ENCODE results near the gene TMPRSS5. TPM values are rescaled to one million over a fixed set of nuclear protein-coding genes. Genes with fewer than 3 reads are reported as not detected.

Gene TMPRSS5
- total RNA-seq: 0.48 and 1.0 TPM in 2 replicates

- intact Hi-C loops (cut with micrococcal nuclease): no loop called here
- DNase-seq (ENCODE audit: low spot score): no peak
- H3K9me3 Mint-ChIP-seq: peaks cover 30% of the 10 kb centered on the region
- H3K4me3 Mint-ChIP-seq (ENCODE audit: low read depth): no peak within 1 kb of the TSS
- peaks cover 2% of the 10 kb centered on the region for H3K27me3 Mint-ChIP-seq (ENCODE audit: low read depth)
- H3K4me1 Mint-ChIP-seq (ENCODE audit: low read depth): no peaks in the 10 kb centered on the region
- H3K27ac Mint-ChIP-seq: no peak within 1 kb of the TSS
- peaks cover 3% of the 10 kb centered on the region for H3K36me3 Mint-ChIP-seq (ENCODE audit: low read depth)
These were observed at the start of gene TMPRSS5 for GRCh38 chr11:113705871-113706655. Gene TMPRSS5 (minus strand): TSS chr11:113706308. CDS start chr11:113706224, 84 bp downstream.

- intact Hi-C loops (cut with micrococcal nuclease): no loop called here
- Mint-ChIP-seq H3K27ac (no peak overlapping the region), H3K4me1 (ENCODE audit: low read depth) (no peaks in the 10 kb centered on the region), H3K9me3 (no peaks in the 10 kb centered on the region), H3K27me3 (ENCODE audit: low read depth) (no peaks in the 10 kb centered on the region), H3K4me3 (ENCODE audit: low read depth) (no peak overlapping the region), H3K36me3 (ENCODE audit: low read depth) (peaks cover 25% of the 10 kb centered on the region)
- DNase-seq (ENCODE audit: low spot score): no peak
These were observed 46.8 kb upstream of the TMPRSS5 start for GRCh38 chr11:113752932-113753331.

- H3K4me3 Mint-ChIP-seq (ENCODE audit: low read depth): no peak overlapping the region
- peaks cover 6% of the 10 kb centered on the region for H3K4me1 Mint-ChIP-seq (ENCODE audit: low read depth)
- no peaks in the 10 kb centered on the region for H3K27me3 Mint-ChIP-seq (ENCODE audit: low read depth)
- H3K27ac Mint-ChIP-seq: no peak overlapping the region
- DNase-seq (ENCODE audit: low spot score): no peak
- H3K36me3 Mint-ChIP-seq (ENCODE audit: low read depth): peaks cover 64% of the 10 kb centered on the region
- intact Hi-C loops (cut with micrococcal nuclease): loop anchor here (5.0 kb wide), 1 partner anchor 149 kb away; no protein-coding TSS in a partner anchor
- no peaks in the 10 kb centered on the region for H3K9me3 Mint-ChIP-seq
These were observed 30.2 kb upstream of the TMPRSS5 start for GRCh38 chr11:113736323-113736722.

GRCh38 chr11:113732092-113732491 lies 26.0 kb upstream of the TMPRSS5 start:
- Mint-ChIP-seq H3K4me1 (ENCODE audit: low read depth) (peaks cover 6% of the 10 kb centered on the region), H3K27ac (no peak overlapping the region), H3K4me3 (ENCODE audit: low read depth) (no peak overlapping the region), H3K36me3 (ENCODE audit: low read depth) (peaks cover 34% of the 10 kb centered on the region), H3K27me3 (ENCODE audit: low read depth) (no peaks in the 10 kb centered on the region), H3K9me3 (no peaks in the 10 kb centered on the region)
- intact Hi-C loops (cut with micrococcal nuclease): no loop called here
- no peak for DNase-seq (ENCODE audit: low spot score)

GRCh38 chr11:113730887-113731726 lies 25.0 kb upstream of the TMPRSS5 start:
- H3K36me3 Mint-ChIP-seq (ENCODE audit: low read depth): peaks cover 24% of the 10 kb centered on the region
- no peak overlapping the region for H3K27ac Mint-ChIP-seq
- DNase-seq (ENCODE audit: low spot score): no peak
- intact Hi-C loops (cut with micrococcal nuclease): loop anchor here (1.0 kb wide), 1 partner anchor 426 kb away; no protein-coding TSS in a partner anchor
- no peak overlapping the region for H3K4me3 Mint-ChIP-seq (ENCODE audit: low read depth)
- no peaks in the 10 kb centered on the region for H3K9me3 Mint-ChIP-seq
- no peaks in the 10 kb centered on the region for H3K27me3 Mint-ChIP-seq (ENCODE audit: low read depth)
- H3K4me1 Mint-ChIP-seq (ENCODE audit: low read depth): peaks cover under 1% of the 10 kb centered on the region

- no peaks in the 10 kb centered on the region for H3K27me3 Mint-ChIP-seq (ENCODE audit: low read depth)
- peaks cover 18% of the 10 kb centered on the region for H3K36me3 Mint-ChIP-seq (ENCODE audit: low read depth)
- H3K4me1 Mint-ChIP-seq (ENCODE audit: low read depth): peaks cover 3% of the 10 kb centered on the region
- H3K27ac Mint-ChIP-seq: no peak overlapping the region
- no peak overlapping the region for H3K4me3 Mint-ChIP-seq (ENCODE audit: low read depth)
- H3K9me3 Mint-ChIP-seq: no peaks in the 10 kb centered on the region
- no peak for DNase-seq (ENCODE audit: low spot score)
- intact Hi-C loops (cut with micrococcal nuclease): no loop called here
These were observed 23.3 kb upstream of the TMPRSS5 start for GRCh38 chr11:113729456-113729855.

- Mint-ChIP-seq H3K36me3 (ENCODE audit: low read depth) (peaks cover 11% of the 10 kb centered on the region), H3K4me1 (ENCODE audit: low read depth) (peaks cover 3% of the 10 kb centered on the region), H3K9me3 (no peaks in the 10 kb centered on the region), H3K27ac (no peak overlapping the region), H3K4me3 (ENCODE audit: low read depth) (no peak overlapping the region), H3K27me3 (ENCODE audit: low read depth) (no peaks in the 10 kb centered on the region)
- no peak for DNase-seq (ENCODE audit: low spot score)
- intact Hi-C loops (cut with micrococcal nuclease): no loop called here
These were observed 22.7 kb upstream of the TMPRSS5 start for GRCh38 chr11:113728814-113729213.

GRCh38 chr11:113725913-113726312 lies 19.8 kb upstream of the TMPRSS5 start:
- no peaks in the 10 kb centered on the region for H3K9me3 Mint-ChIP-seq
- no peak overlapping the region for H3K27ac Mint-ChIP-seq
- no peaks in the 10 kb centered on the region for H3K36me3 Mint-ChIP-seq (ENCODE audit: low read depth)
- intact Hi-C loops (cut with micrococcal nuclease): no loop called here
- peaks cover 3% of the 10 kb centered on the region for H3K4me1 Mint-ChIP-seq (ENCODE audit: low read depth)
- no peak overlapping the region for H3K4me3 Mint-ChIP-seq (ENCODE audit: low read depth)
- no peaks in the 10 kb centered on the region for H3K27me3 Mint-ChIP-seq (ENCODE audit: low read depth)
- DNase-seq (ENCODE audit: low spot score): no peak

GRCh38 chr11:113725407-113725806 lies 19.3 kb upstream of the TMPRSS5 start:
- H3K27ac Mint-ChIP-seq: no peak overlapping the region
- H3K4me1 Mint-ChIP-seq (ENCODE audit: low read depth): peaks cover 3% of the 10 kb centered on the region
- no peak overlapping the region for H3K4me3 Mint-ChIP-seq (ENCODE audit: low read depth)
- no peaks in the 10 kb centered on the region for H3K9me3 Mint-ChIP-seq
- no peaks in the 10 kb centered on the region for H3K36me3 Mint-ChIP-seq (ENCODE audit: low read depth)
- no peak for DNase-seq (ENCODE audit: low spot score)
- no peaks in the 10 kb centered on the region for H3K27me3 Mint-ChIP-seq (ENCODE audit: low read depth)
- intact Hi-C loops (cut with micrococcal nuclease): no loop called here

- Mint-ChIP-seq H3K36me3 (ENCODE audit: low read depth) (no peaks in the 10 kb centered on the region), H3K27ac (no peak overlapping the region), H3K4me3 (ENCODE audit: low read depth) (no peak overlapping the region), H3K9me3 (no peaks in the 10 kb centered on the region), H3K4me1 (ENCODE audit: low read depth) (peaks cover 3% of the 10 kb centered on the region), H3K27me3 (ENCODE audit: low read depth) (no peaks in the 10 kb centered on the region)
- no peak for DNase-seq (ENCODE audit: low spot score)
- intact Hi-C loops (cut with micrococcal nuclease): no loop called here
These were observed 18.7 kb upstream of the TMPRSS5 start for GRCh38 chr11:113724778-113725177.

GRCh38 chr11:113723787-113724186 lies 17.7 kb upstream of the TMPRSS5 start:
- Mint-ChIP-seq H3K36me3 (ENCODE audit: low read depth) (no peaks in the 10 kb centered on the region), H3K4me3 (ENCODE audit: low read depth) (no peak overlapping the region), H3K9me3 (peaks cover 5% of the 10 kb centered on the region), H3K4me1 (ENCODE audit: low read depth) (peaks cover 3% of the 10 kb centered on the region), H3K27ac (no peak overlapping the region), H3K27me3 (ENCODE audit: low read depth) (no peaks in the 10 kb centered on the region)
- no peak for DNase-seq (ENCODE audit: low spot score)
- intact Hi-C loops (cut with micrococcal nuclease): no loop called here

- Mint-ChIP-seq H3K4me3 (ENCODE audit: low read depth) (no peak overlapping the region), H3K4me1 (ENCODE audit: low read depth) (peaks cover 3% of the 10 kb centered on the region), H3K27ac (no peak overlapping the region), H3K9me3 (peaks cover 5% of the 10 kb centered on the region), H3K27me3 (ENCODE audit: low read depth) (no peaks in the 10 kb centered on the region), H3K36me3 (ENCODE audit: low read depth) (no peaks in the 10 kb centered on the region)
- DNase-seq (ENCODE audit: low spot score): no peak
- intact Hi-C loops (cut with micrococcal nuclease): no loop called here
These were observed 16.8 kb upstream of the TMPRSS5 start for GRCh38 chr11:113722934-113723333.

- Mint-ChIP-seq H3K4me1 (ENCODE audit: low read depth) (peaks cover 3% of the 10 kb centered on the region), H3K9me3 (peaks cover 5% of the 10 kb centered on the region), H3K4me3 (ENCODE audit: low read depth) (no peak overlapping the region), H3K36me3 (ENCODE audit: low read depth) (no peaks in the 10 kb centered on the region), H3K27me3 (ENCODE audit: low read depth) (no peaks in the 10 kb centered on the region), H3K27ac (no peak overlapping the region)
- intact Hi-C loops (cut with micrococcal nuclease): no loop called here
- DNase-seq (ENCODE audit: low spot score): no peak
These were observed 16.1 kb upstream of the TMPRSS5 start for GRCh38 chr11:113722221-113722620.
